BLaER1 treated with 17β-estradiol and CSF1 and Interleukin-3, amounts not matched to agents 10 nM and 100 nM (cell line): ENCODE data around the gene MAP3K14.
A peak's percentile ranks its signal among the peaks of the same experiment; 100 is the strongest.
"Not testable (repeated sequence)": the region's sequence is repeated elsewhere in the genome, so short reads cannot be mapped to it uniquely, and the experiment has no call there.

Experiments
- H3K27ac ChIP-seq, 11 experiments: shearing (Covaris generic); formaldehyde crosslinking; 2 replicates each; pipeline ENCODE4 v1.8.1; 2022
- H3K27me3 ChIP-seq, 11 experiments: shearing (Covaris generic); formaldehyde crosslinking; 2 replicates each; pipeline ENCODE4 v1.8.1; 2022
- H3K36me3 ChIP-seq, 11 experiments: shearing (Covaris generic); formaldehyde crosslinking; 2 replicates each; pipeline ENCODE4 v1.8.1; 2022
- H3K4me1 ChIP-seq, 10 experiments: shearing (Covaris generic); formaldehyde crosslinking; 2 replicates each; pipeline ENCODE4 v1.8.1; 2022
- H3K4me2 ChIP-seq, 11 experiments: shearing (Covaris generic); formaldehyde crosslinking; 2 replicates each; pipeline ENCODE4 v1.8.1; 2022
- H3K4me3 ChIP-seq, 10 experiments: shearing (Covaris generic); formaldehyde crosslinking; 2 replicates each; pipeline ENCODE4 v1.8.1; 2022
- H3K9ac ChIP-seq, 11 experiments: shearing (Covaris generic); formaldehyde crosslinking; 2 replicates each; pipeline ENCODE4 v1.8.1; 2022
- H3K9me3 ChIP-seq, 11 experiments: shearing (Covaris generic); formaldehyde crosslinking; replicated peaks in 1 of 11; 2 replicates each; pipeline ENCODE4 v1.8.1; 2022
- H4K20me1 ChIP-seq, 11 experiments: shearing (Covaris generic); formaldehyde crosslinking; 2 replicates each; pipeline ENCODE4 v1.8.1; 2022
- Cebpa-rat ChIP-seq, 11 experiments: shearing (Covaris generic); IDR thresholded peaks; 2 replicates each; pipeline ENCODE4 v1.8.1; 2022

MAP3K14 gene

GRCh38 chr17:45353043-45353442 lies 36.2 kb upstream of the MAP3K14 start:
- no peak overlapping the region for H3K4me3 ChIP-seq
- no peaks in the 10 kb centered on the region for H3K36me3 ChIP-seq
- H3K4me1 ChIP-seq: peaks cover 0 to 12% (median 8%) of the 10 kb centered on the region in 10 experiments; a peak in 11 of 20 replicates
- H3K9ac ChIP-seq: no peak overlapping the region
- H3K27me3 ChIP-seq: no peaks in the 10 kb centered on the region
- H3K9me3 ChIP-seq: peaks cover 7 to 15% (median 13%) of the 10 kb centered on the region in 11 experiments; a peak in 21 of 22 replicates
- no peak for TF ChIP-seq Cebpa-rat (IDR thresholded peaks at IDR 0.05)
- H3K27ac ChIP-seq: no peak overlapping the region
- no peaks in the 10 kb centered on the region for H4K20me1 ChIP-seq
- H3K4me2 ChIP-seq: peak overlapping the region in 7 of 11 experiments; percentile 11 to 43 (median 21); a peak in 9 of 22 replicates

GRCh38 chr17:45351831-45352230 lies 35.0 kb upstream of the MAP3K14 start:
- H3K4me2 ChIP-seq: no peak overlapping the region
- no peak overlapping the region for H3K4me3 ChIP-seq
- no peaks in the 10 kb centered on the region for H3K36me3 ChIP-seq
- H3K27me3 ChIP-seq: no peaks in the 10 kb centered on the region
- H3K9me3 ChIP-seq: peaks cover 7 to 15% (median 13%) of the 10 kb centered on the region in 11 experiments; a peak in 21 of 22 replicates
- no peaks in the 10 kb centered on the region for H4K20me1 ChIP-seq
- no peak for TF ChIP-seq Cebpa-rat (IDR thresholded peaks at IDR 0.05)
- H3K9ac ChIP-seq: no peak overlapping the region
- H3K27ac ChIP-seq: no peak overlapping the region
- peaks cover 0 to 20% (median 8%) of the 10 kb centered on the region in 10 experiments; a peak in 11 of 20 replicates for H3K4me1 ChIP-seq

- peaks cover 7 to 13% (median 11%) of the 10 kb centered on the region in 11 experiments; a peak in 21 of 22 replicates for H3K9me3 ChIP-seq
- TF ChIP-seq Cebpa-rat (IDR thresholded peaks at IDR 0.05): no peak
These were observed 30.6 kb upstream of the MAP3K14 start for GRCh38 chr17:45347444-45347843.

GRCh38 chr17:45346216-45347015 lies 29.6 kb upstream of the MAP3K14 start:
- no peaks in the 10 kb centered on the region for H3K27me3 ChIP-seq
- no peaks in the 10 kb centered on the region for H3K36me3 ChIP-seq
- H3K4me1 ChIP-seq: peaks cover 0 to 26% (median 9%) of the 10 kb centered on the region in 10 experiments; a peak in 12 of 20 replicates
- no peak overlapping the region for H3K9ac ChIP-seq
- peak overlapping the region in 3 of 11 experiments; percentile 9 to 41 (median 39); a peak in 3 of 22 replicates for H3K4me2 ChIP-seq
- peaks cover 0 to 5% (median under 1%) of the 10 kb centered on the region in 11 experiments; a peak in 8 of 22 replicates for H3K9me3 ChIP-seq
- no peak overlapping the region for H3K27ac ChIP-seq
- no peak for TF ChIP-seq Cebpa-rat (IDR thresholded peaks at IDR 0.05)
- no peaks in the 10 kb centered on the region for H4K20me1 ChIP-seq
- no peak overlapping the region for H3K4me3 ChIP-seq

More at GRCh38 chr17:45347444-45347843, 30.6 kb upstream of the MAP3K14 start:
- H3K9ac ChIP-seq: no peak overlapping the region
- H3K4me2 ChIP-seq: peak overlapping the region in 1 of 11 experiments; percentile 16; a peak in 1 of 22 replicates
- H4K20me1 ChIP-seq: no peaks in the 10 kb centered on the region
- H3K4me3 ChIP-seq: no peak overlapping the region
- H3K27me3 ChIP-seq: no peaks in the 10 kb centered on the region
- no peaks in the 10 kb centered on the region for H3K36me3 ChIP-seq
- no peak overlapping the region for H3K27ac ChIP-seq
- peaks cover 0 to 26% (median 8%) of the 10 kb centered on the region in 10 experiments; a peak in 10 of 20 replicates for H3K4me1 ChIP-seq

- no peak overlapping the region for H3K4me3 ChIP-seq
These were observed 28.9 kb upstream of the MAP3K14 start for GRCh38 chr17:45345554-45346215.

GRCh38 chr17:45345246-45345553 lies 28.4 kb upstream of the MAP3K14 start:
- no peaks in the 10 kb centered on the region for H3K27me3 ChIP-seq
- H3K27ac ChIP-seq: peak overlapping the region in 1 of 11 experiments; percentile 18; a peak in 2 of 22 replicates
- H3K36me3 ChIP-seq: no peaks in the 10 kb centered on the region
- H3K4me3 ChIP-seq: no peak overlapping the region
- H4K20me1 ChIP-seq: no peaks in the 10 kb centered on the region
- no peak for TF ChIP-seq Cebpa-rat (IDR thresholded peaks at IDR 0.05)
- H3K9me3 ChIP-seq: no peaks in the 10 kb centered on the region
- peaks cover 0 to 26% (median 9%) of the 10 kb centered on the region in 10 experiments; a peak in 12 of 20 replicates for H3K4me1 ChIP-seq
- no peak overlapping the region for H3K9ac ChIP-seq
- H3K4me2 ChIP-seq: peak overlapping the region in 5 of 11 experiments; percentile 6 to 41 (median 12); a peak in 5 of 22 replicates

More at GRCh38 chr17:45345554-45346215, 28.9 kb upstream of the MAP3K14 start:
- H3K27me3 ChIP-seq: no peaks in the 10 kb centered on the region
- no peak for TF ChIP-seq Cebpa-rat (IDR thresholded peaks at IDR 0.05)
- H3K9me3 ChIP-seq: no peaks in the 10 kb centered on the region
- H3K4me2 ChIP-seq: peak overlapping the region in 5 of 11 experiments; percentile 6 to 41 (median 27); a peak in 6 of 22 replicates
- H3K36me3 ChIP-seq: no peaks in the 10 kb centered on the region
- H3K27ac ChIP-seq: peak overlapping the region in 1 of 11 experiments; percentile 18; a peak in 2 of 22 replicates
- peaks cover 0 to 26% (median 9%) of the 10 kb centered on the region in 10 experiments; a peak in 12 of 20 replicates for H3K4me1 ChIP-seq
- H3K9ac ChIP-seq: no peak overlapping the region
- no peaks in the 10 kb centered on the region for H4K20me1 ChIP-seq

- not testable (repeated sequence) for H3K27ac ChIP-seq, H3K27me3 ChIP-seq, H4K20me1 ChIP-seq, H3K36me3 ChIP-seq, H3K4me2 ChIP-seq, H3K9ac ChIP-seq, H3K4me3 ChIP-seq, H3K9me3 ChIP-seq
- H3K4me1 ChIP-seq: peaks cover 6 to 26% (median 14%) of the 10 kb centered on the region in 10 experiments; a peak in 19 of 20 replicates
These were observed 27.3 kb upstream of the MAP3K14 start for GRCh38 chr17:45343967-45344664.

GRCh38 chr17:45342871-45343526 lies 26.2 kb upstream of the MAP3K14 start:
- Histone ChIP-seq H3K36me3 (no peaks in the 10 kb centered on the region), H3K9me3 (no peaks in the 10 kb centered on the region), H3K9ac (no peak overlapping the region), H3K27me3 (no peaks in the 10 kb centered on the region), H3K27ac (no peak overlapping the region), H3K4me1 (peaks cover 8 to 34% (median 20%) of the 10 kb centered on the region in 10 experiments; a peak in 19 of 20 replicates), H4K20me1 (no peaks in the 10 kb centered on the region), H3K4me2 (no peak overlapping the region), H3K4me3 (no peak overlapping the region)
- TF ChIP-seq Cebpa-rat (IDR thresholded peaks at IDR 0.05): no peak
